ENCODE measurements around the gene NFIB.

- TF ChIP-seq, protein P1, sequence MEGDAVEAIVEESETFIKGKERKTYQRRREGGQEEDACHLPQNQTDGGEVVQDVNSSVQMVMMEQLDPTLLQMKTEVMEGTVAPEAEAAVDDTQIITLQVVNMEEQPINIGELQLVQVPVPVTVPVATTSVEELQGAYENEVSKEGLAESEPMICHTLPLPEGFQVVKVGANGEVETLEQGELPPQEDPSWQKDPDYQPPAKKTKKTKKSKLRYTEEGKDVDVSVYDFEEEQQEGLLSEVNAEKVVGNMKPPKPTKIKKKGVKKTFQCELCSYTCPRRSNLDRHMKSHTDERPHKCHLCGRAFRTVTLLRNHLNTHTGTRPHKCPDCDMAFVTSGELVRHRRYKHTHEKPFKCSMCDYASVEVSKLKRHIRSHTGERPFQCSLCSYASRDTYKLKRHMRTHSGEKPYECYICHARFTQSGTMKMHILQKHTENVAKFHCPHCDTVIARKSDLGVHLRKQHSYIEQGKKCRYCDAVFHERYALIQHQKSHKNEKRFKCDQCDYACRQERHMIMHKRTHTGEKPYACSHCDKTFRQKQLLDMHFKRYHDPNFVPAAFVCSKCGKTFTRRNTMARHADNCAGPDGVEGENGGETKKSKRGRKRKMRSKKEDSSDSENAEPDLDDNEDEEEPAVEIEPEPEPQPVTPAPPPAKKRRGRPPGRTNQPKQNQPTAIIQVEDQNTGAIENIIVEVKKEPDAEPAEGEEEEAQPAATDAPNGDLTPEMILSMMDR (IDR thresholded peaks at IDR 0.05) = no peak
- TF ChIP-seq EZH2phosphoT487 (IDR thresholded peaks at IDR 0.05) = no peak
These were observed 154.3 kb downstream of the NFIB start for GRCh38 chr9:14159440-14160216.
